SIG-M5 (cell line): Measurements from ENCODE around the gene KDM4C.
A peak's percentile ranks its signal among the peaks of the same experiment; 100 is the strongest.

Source experiments
- DNase-seq: peaks from one replicate; lab custom pipeline; 2025; lab: John Stamatoyannopoulos, UW

The KDM4C gene

GRCh38 chr9:6869081-6869948 is 111.5 kb downstream of the KDM4C start:
- no peak for DNase-seq

GRCh38 chr9:6870149-6870548 is 112.4 kb downstream of the KDM4C start:
- no peak for DNase-seq

- no peak for DNase-seq
Observed at GRCh38 chr9:6870650-6871477, 113.1 kb downstream of the KDM4C start.

GRCh38 chr9:6873857-6874256 is 116.1 kb downstream of the KDM4C start:
- no peak for DNase-seq

- DNase-seq: no peak
Observed at GRCh38 chr9:6876195-6876894, 118.6 kb downstream of the KDM4C start.

- no peak for DNase-seq
Observed at GRCh38 chr9:6877671-6878161, 119.9 kb downstream of the KDM4C start.

- no peak for DNase-seq
Observed at GRCh38 chr9:6880626-6881025, 122.9 kb downstream of the KDM4C start.

- DNase-seq: no peak
Observed at GRCh38 chr9:6884101-6884500, 126.3 kb downstream of the KDM4C start.

- no peak for DNase-seq
Observed at GRCh38 chr9:6884990-6885389, 127.2 kb downstream of the KDM4C start.

- DNase-seq: no peak
Observed at GRCh38 chr9:6887051-6887450, 129.3 kb downstream of the KDM4C start.

GRCh38 chr9:6889868-6890267 is 132.1 kb downstream of the KDM4C start:
- DNase-seq: peak; percentile 22

- DNase-seq: no peak
Observed at GRCh38 chr9:6893350-6894131, 135.8 kb downstream of the KDM4C start.

- no peak for DNase-seq
Observed at GRCh38 chr9:6894135-6894534, 136.4 kb downstream of the KDM4C start.

- DNase-seq: no peak
Observed at GRCh38 chr9:6895754-6896153, 138.0 kb downstream of the KDM4C start.

- DNase-seq: no peak
Observed at GRCh38 chr9:6896562-6896961, 138.8 kb downstream of the KDM4C start.

GRCh38 chr9:6897207-6897822 is 139.5 kb downstream of the KDM4C start:
- DNase-seq: no peak

- DNase-seq: no peak
Observed at GRCh38 chr9:6897898-6898302, 140.1 kb downstream of the KDM4C start.

GRCh38 chr9:6899274-6899673 is 141.5 kb downstream of the KDM4C start:
- no peak for DNase-seq

GRCh38 chr9:6900440-6900883 is 142.7 kb downstream of the KDM4C start:
- no peak for DNase-seq

- no peak for DNase-seq
Observed at GRCh38 chr9:6901180-6901579, 143.4 kb downstream of the KDM4C start.

- no peak for DNase-seq
Observed at GRCh38 chr9:6902423-6902822, 144.7 kb downstream of the KDM4C start.
